ENCODE results near the gene ZNHIT2. TPM values are rescaled to one million over a fixed set of nuclear protein-coding genes. Genes with fewer than 3 reads are reported as not detected.

The ZNHIT2 gene
- total RNA-seq, 1 donor from 2014 or later = 6.1 TPM

GRCh38 chr11:65126624-65127274 lies 9.2 kb upstream of the ZNHIT2 start:
- Histone ChIP-seq H3K36me3 (peaks cover 78% of the 10 kb centered on the region), H3K4me1 (peaks cover 16% of the 10 kb centered on the region), H3K9me3 (replicated peaks) (no peaks in the 10 kb centered on the region), H3K27ac (replicated peaks) (no peak overlapping the region), H3K4me3 (no peak overlapping the region), H3K27me3 (ENCODE audit: low read depth) (no peaks in the 10 kb centered on the region)
- TF ChIP-seq CTCF (IDR thresholded peaks at IDR 0.05; ENCODE audit: borderline replicate concordance) = no peak
- no peak for DNase-seq
- intact Hi-C loops (cut with micrococcal nuclease) = no loop called here

- intact Hi-C loops (cut with micrococcal nuclease) = no loop called here
- DNase-seq = no peak
- TF ChIP-seq CTCF (IDR thresholded peaks at IDR 0.05; ENCODE audit: borderline replicate concordance) = no peak
- no peaks in the 10 kb centered on the region for H3K9me3 ChIP-seq (replicated peaks)
- peaks cover 29% of the 10 kb centered on the region for H3K4me1 ChIP-seq
- no peak overlapping the region for H3K4me3 ChIP-seq
- H3K27ac ChIP-seq (replicated peaks) = no peak overlapping the region
- peaks cover 73% of the 10 kb centered on the region for H3K36me3 ChIP-seq
- H3K27me3 ChIP-seq (ENCODE audit: low read depth) = no peaks in the 10 kb centered on the region
Measured at GRCh38 chr11:65125197-65126056, 7.9 kb upstream of the ZNHIT2 start.

- intact Hi-C loops (cut with micrococcal nuclease) = no loop called here
- Histone ChIP-seq H3K4me1 (peaks cover 37% of the 10 kb centered on the region), H3K36me3 (peaks cover 73% of the 10 kb centered on the region), H3K27ac (replicated peaks) (no peak overlapping the region), H3K9me3 (replicated peaks) (no peaks in the 10 kb centered on the region), H3K27me3 (ENCODE audit: low read depth) (no peaks in the 10 kb centered on the region), H3K4me3 (no peak overlapping the region)
- no peak for DNase-seq
- TF ChIP-seq CTCF (IDR thresholded peaks at IDR 0.05; ENCODE audit: borderline replicate concordance) = no peak
Measured at GRCh38 chr11:65124480-65125196, 7.1 kb upstream of the ZNHIT2 start.

- intact Hi-C loops (cut with micrococcal nuclease) = no loop called here
- Histone ChIP-seq H3K9me3 (replicated peaks) (no peaks in the 10 kb centered on the region), H3K4me3 (peak within 1 kb of the TSS; percentile 92), H3K27ac (replicated peaks) (peak within 1 kb of the TSS; percentile 92), H3K36me3 (peaks cover 65% of the 10 kb centered on the region), H3K27me3 (ENCODE audit: low read depth) (no peaks in the 10 kb centered on the region), H3K4me1 (peaks cover 48% of the 10 kb centered on the region)
- no peak for TF ChIP-seq CTCF (IDR thresholded peaks at IDR 0.05; ENCODE audit: borderline replicate concordance)
- peak; percentile 98 for DNase-seq
Measured at GRCh38 chr11:65121865-65122696, 4.6 kb upstream of the ZNHIT2 start, which contains the start of the genes FAU and MRPL49. FAU (minus strand) TSS chr11:65122134; CDS start chr11:65121813, 321 bp downstream. MRPL49 (plus strand) TSS chr11:65122321; CDS start chr11:65122347, 26 bp downstream.

Measured in left ventricle myocardium inferior (tissue), 1 donor.